K562 (cell line): ENCODE results near the gene SNTG2. TPM values are rescaled to one million over a fixed set of nuclear protein-coding genes. Genes with fewer than 3 reads are reported as not detected.

ENCODE experiments used
- ATAC-seq: fragments of 200-7000 bp; cut with Tn5 transposase; 3 replicates; pipeline ENCODE4 v1.9.1; 2020; ENCODE audit warnings: moderate library complexity
- BruUV-seq: library from RNA; stranded (reverse); fragments of 400-500 nt; replicated peaks from 2 replicates; lab custom pipeline; 2021; lab: Mats Ljungman, UMichigan
- CTCF ChIA-PET: fragments of 300-600 bp; formaldehyde crosslinking; extraction: SDS; loops from one replicate; lab custom pipeline; 2021; ENCODE audit warnings: low intra/inter-chr PET ratio; lab: Yijun Ruan, JAX
- POLR2A ChIA-PET: fragments of 300-600, 350-650 bp; sonication (Branson Sonifier 250); formaldehyde crosslinking; extraction: SDS; loops from one replicate; lab custom pipeline; 2021; ENCODE audit warnings: antibody characterized with exemption, inconsistent platforms; lab: Yijun Ruan, JAX
- DNase-seq, 4 experiments: peaks; one replicate each; pipeline versions ENCODE4 v3.0.0 to v3.0.0-alpha.2; 2011 to 2018; ENCODE audit warnings: low spot score in 3 of 4, mixed read lengths in 3 of 4; ENCODE audit errors: extremely low read depth in 1 of 4
- FAIRE-seq: peaks from 2 replicates; lab custom pipeline; 2011; peaks lifted over from hg19 to GRCh38; lab: Jason Lieb, UNC
- H2AFZ ChIP-seq: 2 replicates; pipeline ENCODE4 v1.6.0; 2011; ENCODE audit warnings: low read depth, low read length, control low read depth, inconsistent platforms
- H3K27ac ChIP-seq: fragments of 200-600 bp; 3 replicates; pipeline ENCODE4 v1.8.0; 2011; ENCODE audit warnings: low read depth, mild to moderate bottlenecking, control low read depth, inconsistent platforms, low read length, moderate library complexity, mixed read lengths; ENCODE audit errors: extremely low read depth
- H3K27me3 ChIP-seq, 2 experiments: fragments of 300-600 bp in 1 of 2; 2 replicates in 1 of 2; 3 replicates in 1 of 2; pipeline versions ENCODE4 v1.6.0 to v1.8.0; 2011; ENCODE audit warnings: inconsistent platforms in 2 of 2, low read length in 2 of 2, mild to moderate bottlenecking in 1 of 2, mixed read lengths in 1 of 2, moderate library complexity in 1 of 2; ENCODE audit not compliant: control insufficient read depth in 2 of 2, insufficient read depth in 2 of 2
- H3K36me3 ChIP-seq: fragments of 300-600 bp; 3 replicates; pipeline ENCODE4 v1.8.0; 2011; ENCODE audit warnings: mild to moderate bottlenecking, low read length, inconsistent platforms; ENCODE audit not compliant: control insufficient read depth, insufficient read depth
- H3K4me1 ChIP-seq, 2 experiments: fragments of 200-600 bp in 1 of 2; replicated peaks in 1 of 2; 2 replicates in 1 of 2; 3 replicates in 1 of 2; pipeline versions ENCODE4 v1.5.1 to v1.8.0; 2011; ENCODE audit warnings: inconsistent platforms in 2 of 2, low read length in 2 of 2, mild to moderate bottlenecking in 1 of 2, mixed read lengths in 1 of 2, moderate library complexity in 1 of 2; ENCODE audit not compliant: control insufficient read depth in 2 of 2, insufficient read depth in 2 of 2
- H3K4me2 ChIP-seq: 2 replicates; pipeline ENCODE4 v1.6.1; 2011; ENCODE audit warnings: low read length, control low read depth, inconsistent platforms, mixed read lengths; ENCODE audit not compliant: insufficient read depth
- H3K4me3 ChIP-seq: fragments of 200-600 bp; sonication (generic), shearing (Covaris generic); 2 replicates; pipeline ENCODE4 v1.5.1; 2016; ENCODE audit warnings: control low read depth, inconsistent platforms
- H3K79me2 ChIP-seq: fragments of 200-600 bp; 3 replicates; pipeline ENCODE4 v1.8.0; 2011; ENCODE audit warnings: low read length, inconsistent platforms; ENCODE audit not compliant: control insufficient read depth, insufficient read depth
- H3K9ac ChIP-seq, 2 experiments: 2 replicates each; pipeline versions ENCODE4 v1.6.0 to v1.6.1; 2011; ENCODE audit warnings: low read depth in 2 of 2, low read length in 2 of 2, control low read depth in 1 of 2, inconsistent platforms in 1 of 2, mild to moderate bottlenecking in 1 of 2, mixed read lengths in 1 of 2; ENCODE audit not compliant: insufficient read depth in 1 of 2
- H3K9me1 ChIP-seq: one replicate; pipeline ENCODE4 v1.6.0; 2011; ENCODE audit warnings: inconsistent platforms, mild to moderate bottlenecking, low read length, moderate library complexity; ENCODE audit not compliant: control insufficient read depth, insufficient read depth
- H3K9me3 ChIP-seq: replicated peaks from 2 replicates; pipeline ENCODE4 v1.5.1; 2011; ENCODE audit warnings: low read depth, low read length, inconsistent platforms; ENCODE audit not compliant: control insufficient read depth, insufficient read depth
- H4K20me1 ChIP-seq: replicated peaks from 2 replicates; pipeline ENCODE4 v1.6.1; 2011; ENCODE audit warnings: low read length, inconsistent platforms, mixed read lengths; ENCODE audit not compliant: control insufficient read depth, insufficient read depth
- BRD4 ChIP-seq: fragments of 200-600 bp; sonication (generic); IDR thresholded peaks from 2 replicates; pipeline ENCODE4 v1.6.1; 2017; ENCODE audit warnings: inconsistent platforms
- CBX1 ChIP-seq: sonication (generic); IDR thresholded peaks from 2 replicates; pipeline ENCODE4 v1.6.1; 2016; ENCODE audit warnings: antibody characterized with exemption, low read depth, mild to moderate bottlenecking
- CCAR2 ChIP-seq: fragments of 200-400 bp; formaldehyde crosslinking; IDR thresholded peaks from 2 replicates; pipeline ENCODE4 v1.6.1; 2017; ENCODE audit warnings: mild to moderate bottlenecking, low read depth, low read length
- GABPA ChIP-seq: fragments of 200-800 bp; sonication (Bioruptor generic); conservative IDR thresholded peaks from 2 replicates; pipeline ENCODE4 v1.6.1; 2016; ENCODE audit warnings: low read depth, missing genetic modification characterization, missing compliant biosample characterization
- SMAD1 ChIP-seq: fragments of 150-350 bp; IDR thresholded peaks from 2 replicates; pipeline ENCODE4 v1.6.1; 2014; ENCODE audit warnings: low read length, low read depth; ENCODE audit not compliant: partially characterized antibody
- SOX6 ChIP-seq: fragments of 450-650 bp; IDR thresholded peaks from 2 replicates; pipeline ENCODE4 v1.6.1; 2014; ENCODE audit warnings: mild to moderate bottlenecking
- ZFP36 ChIP-seq: fragments of 150-350 bp; IDR thresholded peaks from 2 replicates; pipeline ENCODE4 v1.6.1; 2018; ENCODE audit warnings: low read length, low read depth; ENCODE audit not compliant: partially characterized antibody
- ZFPM2 ChIP-seq: fragments of 250-450 bp; sonication (Bioruptor Pico); IDR thresholded peaks from 2 replicates; pipeline ENCODE4 v1.5.1; 2022; ENCODE audit warnings: mild to moderate bottlenecking
- ZNF140 ChIP-seq: fragments of 250-450 bp; sonication (Bioruptor Pico); IDR thresholded peaks from 2 replicates; pipeline ENCODE4 v1.8.0; 2021; ENCODE audit warnings: moderate library complexity, mild to moderate bottlenecking, inconsistent platforms
- ZNF507 ChIP-seq: conservative IDR thresholded peaks from 2 replicates; pipeline ENCODE4 v1.6.1; 2017; ENCODE audit warnings: missing genetic modification characterization, missing compliant biosample characterization
- ZNF668 ChIP-seq: fragments of 250-450 bp; sonication (Bioruptor Pico); IDR thresholded peaks from 2 replicates; pipeline ENCODE4 v1.8.0; 2022; ENCODE audit warnings: mild to moderate bottlenecking, inconsistent platforms
- ZNF76 ChIP-seq: fragments of 250-450 bp; sonication (Bioruptor Pico); IDR thresholded peaks from 2 replicates; pipeline ENCODE4 v1.4.0; 2020; ENCODE audit warnings: mild to moderate bottlenecking, moderate library complexity, borderline replicate concordance
- ZNF780A ChIP-seq: fragments of 250-450 bp; sonication (Bioruptor Pico); IDR thresholded peaks from 2 replicates; pipeline ENCODE4 v1.5.0; 2021; ENCODE audit warnings: mild to moderate bottlenecking
- WGBS: fragments of 100-300 bp; shearing (Covaris generic); methylation state at CpG from one replicate; pipeline ENCODE4 v1.1.6; 2016; ENCODE audit warnings: low coverage, mixed read lengths; ENCODE audit not compliant: insufficient coverage; ENCODE audit errors: missing lambda C conversion rate; 5-methylcytosine and 5-hydroxymethylcytosine counted together
- in situ Hi-C: fragments of 300-500 bp; cut with MboI; formaldehyde crosslinking; loops from 4 replicates; pipeline ENCODE4 v1.15.0; 2018; ENCODE audit warnings: inconsistent platforms, mixed read lengths
- intact Hi-C: fragments of 100-400 bp; cut with micrococcal nuclease; formaldehyde crosslinking; loops from 2 replicates; pipeline ENCODE4 v1.14.2; 2022
- polyA plus RNA-seq, 8 experiments: library from polyadenylated mRNA; depleted of rRNA in 4 of 8; stranded (reverse) in 5 of 8; unstranded in 3 of 8; fragments of >200 nt; fragmentation: Nextera tagmentation in 2 of 8; fragmentation: Illumina TruSeq in 1 of 8; extraction: Ambion mirVana in 2 of 8; extraction: Trizol in 1 of 8; gene quantifications; 2 replicates each; pipeline versions ENCODE4 v1.2.1 to v1.2.3, GENCODE V29; 2011 to 2014; ENCODE audit warnings: inconsistent platforms in 1 of 8, missing spikeins in 1 of 8
- total RNA-seq, 7 experiments: library from RNA; depleted of rRNA in 6 of 7; stranded (reverse); fragments of >200 nt in 6 of 7; fragmentation: Illumina TruSeq in 2 of 7; extraction: Trizol in 2 of 7; gene quantifications; 2 replicates each; pipeline versions ENCODE4 v1.2.1 to v1.2.3, GENCODE V29; 2011 to 2021; ENCODE audit warnings: low replicate concordance in 1 of 7
- TF ChIP-seq, protein P1 (sequence below): sonication (generic); formaldehyde crosslinking; IDR thresholded peaks from 2 replicates; pipeline ENCODE4 v1.8.0; 2023; ENCODE audit warnings: mild to moderate bottlenecking, missing genetic modification reagents
- TF ChIP-seq, protein P2 (sequence below): IDR thresholded peaks from 3 replicates; pipeline ENCODE4 v1.6.1; 2011; ENCODE audit warnings: borderline replicate concordance, mild to moderate bottlenecking; ENCODE audit not compliant: insufficient read length, insufficient read depth

The SNTG2 gene
- total and polyA plus RNA-seq, 9 of the 15 experiments (the other 6 are each of a cell fraction or from before 2014, with no cell fraction given) = not detected

DNA sequence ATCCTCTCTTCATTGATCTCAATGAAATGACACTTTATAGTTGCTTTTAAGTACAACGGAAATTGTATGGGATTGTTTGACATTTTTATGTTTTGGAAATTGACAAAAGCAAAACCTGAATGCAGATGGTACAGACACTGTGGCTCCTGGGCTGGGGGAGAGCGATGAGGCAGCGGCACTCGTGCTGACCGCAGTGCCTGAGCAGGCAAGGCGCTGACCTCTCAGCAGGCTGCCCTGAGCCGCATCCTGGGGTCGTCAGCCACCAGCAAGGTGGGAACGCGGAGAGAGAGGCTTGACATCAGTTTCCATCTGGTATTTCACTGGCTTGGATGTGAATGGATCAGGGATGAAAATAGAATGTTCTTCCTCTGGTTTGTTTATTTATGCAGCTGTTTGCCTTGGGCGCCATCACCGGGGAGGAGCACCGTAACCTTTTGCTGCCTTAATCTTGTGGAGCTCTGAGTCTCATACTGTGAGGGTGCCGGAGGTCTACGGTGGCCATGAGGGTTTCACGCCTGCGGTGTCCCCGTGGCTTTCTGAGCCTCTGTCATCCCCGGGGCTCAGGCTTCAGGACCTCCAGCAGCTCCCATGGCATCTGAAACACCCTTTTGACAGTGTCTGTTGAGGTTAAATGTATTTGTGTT is 367.8 kb downstream of the SNTG2 start:
- WGBS = 1% methylated on average over 19 of the region's 19 CpGs
- H3K27ac ChIP-seq = no peak overlapping the region
- H3K4me3 ChIP-seq = no peak overlapping the region
- POLR2A ChIA-PET = no interaction called here
- DNase-seq (no peak), ATAC-seq (no peak), FAIRE-seq (no peak)
- in situ Hi-C loops (no loop called here), intact Hi-C loops (no loop called here)
- no peak overlapping the region for H2AFZ ChIP-seq
- CTCF ChIA-PET = no interaction called here
- H3K36me3 ChIP-seq = no peaks in the 10 kb centered on the region
- no peaks in the 10 kb centered on the region for H3K4me1 ChIP-seq
- no peaks in the 10 kb centered on the region for H3K9me3 ChIP-seq
- H3K27me3 ChIP-seq = peaks cover 0 to 4% of the 10 kb centered on the region in 2 experiments; a peak in 1 of 5 replicates
- BruUV-seq = no TSS peak
- H3K79me2 ChIP-seq = no peaks in the 10 kb centered on the region
- TF ChIP-seq, protein P1, sequence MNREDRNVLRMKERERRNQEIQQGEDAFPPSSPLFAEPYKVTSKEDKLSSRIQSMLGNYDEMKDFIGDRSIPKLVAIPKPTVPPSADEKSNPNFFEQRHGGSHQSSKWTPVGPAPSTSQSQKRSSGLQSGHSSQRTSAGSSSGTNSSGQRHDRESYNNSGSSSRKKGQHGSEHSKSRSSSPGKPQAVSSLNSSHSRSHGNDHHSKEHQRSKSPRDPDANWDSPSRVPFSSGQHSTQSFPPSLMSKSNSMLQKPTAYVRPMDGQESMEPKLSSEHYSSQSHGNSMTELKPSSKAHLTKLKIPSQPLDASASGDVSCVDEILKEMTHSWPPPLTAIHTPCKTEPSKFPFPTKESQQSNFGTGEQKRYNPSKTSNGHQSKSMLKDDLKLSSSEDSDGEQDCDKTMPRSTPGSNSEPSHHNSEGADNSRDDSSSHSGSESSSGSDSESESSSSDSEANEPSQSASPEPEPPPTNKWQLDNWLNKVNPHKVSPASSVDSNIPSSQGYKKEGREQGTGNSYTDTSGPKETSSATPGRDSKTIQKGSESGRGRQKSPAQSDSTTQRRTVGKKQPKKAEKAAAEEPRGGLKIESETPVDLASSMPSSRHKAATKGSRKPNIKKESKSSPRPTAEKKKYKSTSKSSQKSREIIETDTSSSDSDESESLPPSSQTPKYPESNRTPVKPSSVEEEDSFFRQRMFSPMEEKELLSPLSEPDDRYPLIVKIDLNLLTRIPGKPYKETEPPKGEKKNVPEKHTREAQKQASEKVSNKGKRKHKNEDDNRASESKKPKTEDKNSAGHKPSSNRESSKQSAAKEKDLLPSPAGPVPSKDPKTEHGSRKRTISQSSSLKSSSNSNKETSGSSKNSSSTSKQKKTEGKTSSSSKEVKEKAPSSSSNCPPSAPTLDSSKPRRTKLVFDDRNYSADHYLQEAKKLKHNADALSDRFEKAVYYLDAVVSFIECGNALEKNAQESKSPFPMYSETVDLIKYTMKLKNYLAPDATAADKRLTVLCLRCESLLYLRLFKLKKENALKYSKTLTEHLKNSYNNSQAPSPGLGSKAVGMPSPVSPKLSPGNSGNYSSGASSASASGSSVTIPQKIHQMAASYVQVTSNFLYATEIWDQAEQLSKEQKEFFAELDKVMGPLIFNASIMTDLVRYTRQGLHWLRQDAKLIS (CRISPR knock-in tag) = no peak
- TF ChIP-seq, protein P2, sequence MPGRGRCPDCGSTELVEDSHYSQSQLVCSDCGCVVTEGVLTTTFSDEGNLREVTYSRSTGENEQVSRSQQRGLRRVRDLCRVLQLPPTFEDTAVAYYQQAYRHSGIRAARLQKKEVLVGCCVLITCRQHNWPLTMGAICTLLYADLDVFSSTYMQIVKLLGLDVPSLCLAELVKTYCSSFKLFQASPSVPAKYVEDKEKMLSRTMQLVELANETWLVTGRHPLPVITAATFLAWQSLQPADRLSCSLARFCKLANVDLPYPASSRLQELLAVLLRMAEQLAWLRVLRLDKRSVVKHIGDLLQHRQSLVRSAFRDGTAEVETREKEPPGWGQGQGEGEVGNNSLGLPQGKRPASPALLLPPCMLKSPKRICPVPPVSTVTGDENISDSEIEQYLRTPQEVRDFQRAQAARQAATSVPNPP = no peak
- no peak for TF ChIP-seq ZNF140 (CRISPR knock-in tag)
- TF ChIP-seq ZNF507 (tag) = no peak
- no peak for TF ChIP-seq SMAD1
- no peak for TF ChIP-seq ZFP36
- no peak for TF ChIP-seq BRD4
- TF ChIP-seq GABPA (tag) = no peak
- no peak for TF ChIP-seq ZNF780A (CRISPR knock-in tag)
- no peak for TF ChIP-seq ZNF668 (CRISPR knock-in tag)
- no peak for TF ChIP-seq ZFPM2 (CRISPR knock-in tag)
- no peak for TF ChIP-seq SOX6
- TF ChIP-seq CCAR2 = no peak
- TF ChIP-seq CBX1 = no peak
- TF ChIP-seq ZNF76 (CRISPR knock-in tag) = no peak
- no peaks in the 10 kb centered on the region for H3K9me1 ChIP-seq
- no peak overlapping the region for H3K4me2 ChIP-seq
- H3K9ac ChIP-seq = no peak overlapping the region
- H4K20me1 ChIP-seq = no peaks in the 10 kb centered on the region
